ENCODE results near the gene C1orf122. TPM values are rescaled to one million over a fixed set of nuclear protein-coding genes. Genes with fewer than 3 reads are reported as not detected.

C1orf122 gene
- total RNA-seq, 2 donors from 2014 or later: 141 to 170 TPM

- peak within 1 kb of the TSS; percentile 40 to 54 for H3K4me3 ChIP-seq
- no peak within 1 kb of the TSS for H3K27ac ChIP-seq
- intact Hi-C loops (cut with DNase I): no loop called here
- TF ChIP-seq POLR2AphosphoS5 (IDR thresholded peaks at IDR 0.05) (no peak), CTCF (IDR thresholded peaks at IDR 0.05) (no peak), POLR2A (IDR thresholded peaks at IDR 0.05) (no peak)
- H3K4me1 ChIP-seq (replicated peaks): peaks cover 3% of the 10 kb centered on the region
- no peaks in the 10 kb centered on the region for H3K27me3 ChIP-seq (replicated peaks; ENCODE audit: insufficient read depth)
- no peaks in the 10 kb centered on the region for H3K9me3 ChIP-seq
- peak; percentile 13 for DNase-seq (ENCODE audit: low spot score)
- WGBS: under 1% methylated on average over 38 of the region's 82 CpGs
- H3K36me3 ChIP-seq: no peaks in the 10 kb centered on the region
Measured at GRCh38 chr1:37793773-37794371, 13.7 kb upstream of the C1orf122 start, which contains the start of gene MANEAL. MANEAL (plus strand) TSS chr1:37793847; CDS start chr1:37794183, 336 bp downstream.

GRCh38 chr1:37794372-37795339 lies 12.9 kb upstream of the C1orf122 start:
- Histone ChIP-seq H3K9me3 (no peaks in the 10 kb centered on the region), H3K4me1 (replicated peaks) (peaks cover 3% of the 10 kb centered on the region), H3K27me3 (replicated peaks; ENCODE audit: insufficient read depth) (no peaks in the 10 kb centered on the region), H3K4me3 (peak overlapping the region; percentile 40 to 54), H3K27ac (no peak overlapping the region), H3K36me3 (no peaks in the 10 kb centered on the region)
- WGBS: 15% methylated on average over 46 of the region's 59 CpGs
- intact Hi-C loops (cut with DNase I): no loop called here
- DNase-seq (ENCODE audit: low spot score): no peak
- TF ChIP-seq POLR2A (IDR thresholded peaks at IDR 0.05): no peak
- no peak for TF ChIP-seq POLR2AphosphoS5 (IDR thresholded peaks at IDR 0.05)
- TF ChIP-seq CTCF (IDR thresholded peaks at IDR 0.05): no peak

GRCh38 chr1:37795340-37796125 lies 12.1 kb upstream of the C1orf122 start:
- Histone ChIP-seq H3K27ac (no peak overlapping the region), H3K27me3 (replicated peaks; ENCODE audit: insufficient read depth) (no peaks in the 10 kb centered on the region), H3K4me1 (replicated peaks) (peaks cover 3% of the 10 kb centered on the region), H3K36me3 (no peaks in the 10 kb centered on the region), H3K4me3 (no peak overlapping the region), H3K9me3 (no peaks in the 10 kb centered on the region)
- WGBS: 26% methylated on average over 22 of the region's 22 CpGs
- DNase-seq (ENCODE audit: low spot score): peak; percentile 41
- TF ChIP-seq CTCF (IDR thresholded peaks at IDR 0.05) (no peak), POLR2AphosphoS5 (IDR thresholded peaks at IDR 0.05) (peak; percentile 29)
- intact Hi-C loops (cut with DNase I): no loop called here

- peaks cover 0 to 5% of the 10 kb centered on the region in 2 donors for H3K36me3 ChIP-seq
- no peaks in the 10 kb centered on the region for H3K27me3 ChIP-seq (replicated peaks; ENCODE audit: insufficient read depth)
- no peak for DNase-seq (ENCODE audit: low spot score)
- intact Hi-C loops (cut with DNase I): no loop called here
- H3K9me3 ChIP-seq: no peaks in the 10 kb centered on the region
- H3K4me1 ChIP-seq (replicated peaks): peaks cover 3% of the 10 kb centered on the region
- H3K27ac ChIP-seq: no peak overlapping the region
- no peak overlapping the region for H3K4me3 ChIP-seq
- WGBS: 95% methylated on average over 3 of the region's 3 CpGs
- TF ChIP-seq POLR2A (IDR thresholded peaks at IDR 0.05) (no peak), CTCF (IDR thresholded peaks at IDR 0.05) (no peak), POLR2AphosphoS5 (IDR thresholded peaks at IDR 0.05) (no peak)
Measured at GRCh38 chr1:37797750-37798345, 9.7 kb upstream of the C1orf122 start.
